Adrenal gland (tissue), 5 donors: Measurements from ENCODE around the gene DNAAF3.

Source experiments
- CTCF ChIP-seq, 6 experiments: fragments of 450-650 bp in 4 of 6; fragments of 200-600 bp in 2 of 6; sonication (generic) in 1 of 6; IDR thresholded peaks; 1 replicate in 5 of 6; 2 replicates in 1 of 6; pipeline versions ENCODE4 v1.5.1 to v1.8.0; 2016 to 2021; ENCODE audit warnings: antibody characterized with exemption in 6 of 6, mild to moderate bottlenecking in 2 of 6, moderate library complexity in 1 of 6
- POLR2A ChIP-seq, 2 donors: fragments of 450-650 bp; IDR thresholded peaks; one replicate each; pipeline ENCODE4 v1.6.1; 2017; ENCODE audit warnings: antibody characterized with exemption in 2 of 2, mild to moderate bottlenecking in 2 of 2, moderate library complexity in 1 of 2
- donor health status: DM: no; HTN: no; CAD: no.

DNA sequence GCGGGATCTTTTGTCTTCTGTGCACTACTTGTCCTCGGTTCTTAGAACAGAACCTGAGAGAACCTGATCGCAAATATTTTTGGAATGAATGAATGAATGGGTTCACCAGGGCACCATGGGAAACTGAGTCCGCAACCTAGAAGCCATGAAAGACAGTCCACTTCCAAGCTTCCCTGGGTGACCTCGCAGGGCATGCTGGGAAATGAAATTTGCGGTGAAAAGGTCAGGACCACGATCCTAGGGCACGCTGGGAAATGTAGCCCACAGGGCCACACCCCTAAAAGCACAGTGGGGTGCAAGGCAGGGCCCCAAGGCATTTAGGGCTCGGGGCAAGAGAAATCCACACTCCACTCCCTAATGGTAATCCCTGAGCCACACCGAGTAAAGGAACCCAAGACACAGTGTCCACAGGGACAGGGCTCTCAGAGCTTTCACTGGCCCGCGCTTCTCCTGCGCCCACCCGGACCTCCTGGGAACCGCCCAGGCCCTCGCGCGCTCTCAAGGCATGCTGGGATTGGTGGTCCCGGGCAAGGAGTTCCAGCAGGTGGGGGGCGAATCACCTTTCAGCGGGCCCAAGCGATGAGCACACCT is 47.9 kb downstream of the DNAAF3 start:
- no peak for TF ChIP-seq POLR2A (IDR thresholded peaks at IDR 0.05)
- no peak for TF ChIP-seq CTCF (IDR thresholded peaks at IDR 0.05)
